ENCODE measurements around the gene TTC34.
"Not testable (repeated sequence)": the region's sequence is repeated elsewhere in the genome, so short reads cannot be mapped to it uniquely, and the experiment has no call there.

- TF ChIP-seq CTCF, POLR2A (IDR thresholded peaks at IDR 0.05): not testable (repeated sequence)
Observed at GRCh38 chr1:2683321-2683741, 118.2 kb downstream of the TTC34 start.
